ENCODE measurements around the gene ZNFX1. TPM values are rescaled to one million over a fixed set of nuclear protein-coding genes. Genes with fewer than 3 reads are reported as not detected.

The ZNFX1 gene
- total and polyA plus RNA-seq, 2 donors (not counting 1 experiment from before 2014, with no cell fraction given) = 10.3 to 37.9 TPM

DNA sequence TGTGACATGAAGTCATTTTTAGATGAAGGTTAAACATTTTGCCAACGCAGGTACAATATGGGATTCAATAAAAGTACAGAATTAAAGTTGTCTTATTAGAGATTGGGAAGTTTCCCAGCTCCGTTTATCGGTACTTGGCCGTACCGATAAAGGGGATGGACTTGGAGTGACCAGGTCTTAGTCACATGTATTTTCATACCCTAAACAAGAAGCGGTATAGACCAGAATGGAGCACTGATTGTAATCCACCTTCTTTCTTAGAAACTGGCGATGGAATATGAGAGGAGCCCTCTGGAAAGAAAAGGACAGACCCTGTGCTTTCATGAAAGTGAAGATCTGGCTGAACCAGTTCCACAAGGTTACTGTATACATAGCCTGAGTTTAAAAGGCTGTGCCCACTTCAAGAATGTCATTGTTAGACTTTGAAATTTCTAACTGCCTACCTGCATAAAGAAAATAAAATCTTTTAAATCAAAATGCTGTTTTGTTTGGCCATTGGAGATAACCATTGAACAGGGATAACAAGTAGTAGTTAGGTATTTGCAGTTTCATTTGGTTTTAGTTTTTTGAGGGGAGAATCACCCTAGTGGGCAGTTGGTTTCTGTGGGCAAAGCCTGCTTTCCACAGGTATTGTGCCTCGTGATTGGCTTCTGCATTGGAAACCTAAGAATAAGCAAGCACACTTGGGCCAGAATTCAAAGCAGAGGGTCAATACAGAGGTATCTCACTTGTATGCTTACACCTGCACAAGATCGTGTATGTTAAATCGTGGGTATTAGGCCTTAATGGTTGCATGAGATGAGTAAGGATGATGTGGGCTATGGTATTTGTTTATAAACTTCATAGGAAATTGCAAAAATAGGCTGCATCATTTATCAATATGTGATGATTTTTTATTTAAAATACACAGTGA is 11.2 kb upstream of the ZNFX1 start:
- Histone ChIP-seq H2AFZ (ENCODE audit: insufficient read depth, low read depth, low read length, poor library complexity, severe bottlenecking) (no peak overlapping the region), H3K36me3 (replicated peaks in 1 of 2; ENCODE audit: control extremely low read depth in 1 of 2, control insufficient read depth in 1 of 2, extremely low read depth in 1 of 2, insufficient read depth in 2 of 2, low read length in 1 of 2) (peaks cover 28 to 81% of the 10 kb centered on the region in 2 experiments), H3K27me3 (replicated peaks in 1 of 4; ENCODE audit: control extremely low read depth in 1 of 4, control insufficient read depth in 3 of 4, insufficient read depth in 4 of 4, low read length in 3 of 4) (no peaks in the 10 kb centered on the region), H3K79me2 (ENCODE audit: control insufficient read depth, insufficient read depth, low read length) (peaks cover 60% of the 10 kb centered on the region), H3K4me1 (ENCODE audit: control insufficient read depth in 2 of 2, insufficient read depth in 2 of 2, low read length in 2 of 2) (peaks cover 2 to 14% of the 10 kb centered on the region in 2 donors), H3K4me2 (replicated peaks; ENCODE audit: low read depth, low read length, poor library complexity, severe bottlenecking) (no peak overlapping the region), H3K27ac (ENCODE audit: low read length in 2 of 2) (no peak overlapping the region), H3K9ac (ENCODE audit: low read length) (no peak overlapping the region), H4K20me1 (ENCODE audit: control insufficient read depth, insufficient read depth, low read length, poor library complexity, severe bottlenecking) (peaks cover 68% of the 10 kb centered on the region), H3K4me3 (ENCODE audit: control extremely low read depth in 1 of 5, extremely low read depth in 1 of 5, insufficient read depth in 1 of 5, low read depth in 2 of 5, low read length in 4 of 5) (no peak overlapping the region), H3K9me3 (ENCODE audit: control extremely low read depth in 1 of 3, control insufficient read depth in 2 of 3, insufficient read depth in 1 of 3, low read length in 2 of 3) (peaks cover 5 to 47% (median 46%) of the 10 kb centered on the region in 3 donors)
- H3K27me3 Mint-ChIP-seq = no peaks in the 10 kb centered on the region
- peaks cover 26% of the 10 kb centered on the region for H3K9me3 Mint-ChIP-seq (ENCODE audit: insufficient read depth)
- ChIA-PET POLR2A (no interaction called here), CTCF (interaction anchor here (0.6 kb wide), 1 partner anchor 45 kb away, joined by 3 read pairs; no protein-coding TSS in a partner anchor)
- DNase-seq = no peak
- 92% methylated on average over 4 of the region's 10 CpGs for WGBS (ENCODE audit: insufficient coverage)
- H3K4me3 Mint-ChIP-seq = no peak overlapping the region
- TF ChIP-seq, protein P1, sequence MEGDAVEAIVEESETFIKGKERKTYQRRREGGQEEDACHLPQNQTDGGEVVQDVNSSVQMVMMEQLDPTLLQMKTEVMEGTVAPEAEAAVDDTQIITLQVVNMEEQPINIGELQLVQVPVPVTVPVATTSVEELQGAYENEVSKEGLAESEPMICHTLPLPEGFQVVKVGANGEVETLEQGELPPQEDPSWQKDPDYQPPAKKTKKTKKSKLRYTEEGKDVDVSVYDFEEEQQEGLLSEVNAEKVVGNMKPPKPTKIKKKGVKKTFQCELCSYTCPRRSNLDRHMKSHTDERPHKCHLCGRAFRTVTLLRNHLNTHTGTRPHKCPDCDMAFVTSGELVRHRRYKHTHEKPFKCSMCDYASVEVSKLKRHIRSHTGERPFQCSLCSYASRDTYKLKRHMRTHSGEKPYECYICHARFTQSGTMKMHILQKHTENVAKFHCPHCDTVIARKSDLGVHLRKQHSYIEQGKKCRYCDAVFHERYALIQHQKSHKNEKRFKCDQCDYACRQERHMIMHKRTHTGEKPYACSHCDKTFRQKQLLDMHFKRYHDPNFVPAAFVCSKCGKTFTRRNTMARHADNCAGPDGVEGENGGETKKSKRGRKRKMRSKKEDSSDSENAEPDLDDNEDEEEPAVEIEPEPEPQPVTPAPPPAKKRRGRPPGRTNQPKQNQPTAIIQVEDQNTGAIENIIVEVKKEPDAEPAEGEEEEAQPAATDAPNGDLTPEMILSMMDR (IDR thresholded peaks at IDR 0.05) = no peak
- TF ChIP-seq EZH2 (IDR thresholded peaks at IDR 0.05; ENCODE audit: borderline replicate concordance, insufficient read depth, low read depth, low read length, poor library complexity, severe bottlenecking) = no peak
- peak overlapping the region; percentile 50 for H3K27ac Mint-ChIP-seq
- peaks cover 32% of the 10 kb centered on the region for H3K4me1 Mint-ChIP-seq
- intact Hi-C loops (cut with micrococcal nuclease) = no loop called here
- ATAC-seq (ENCODE audit: low read depth) = no peak

DNA sequence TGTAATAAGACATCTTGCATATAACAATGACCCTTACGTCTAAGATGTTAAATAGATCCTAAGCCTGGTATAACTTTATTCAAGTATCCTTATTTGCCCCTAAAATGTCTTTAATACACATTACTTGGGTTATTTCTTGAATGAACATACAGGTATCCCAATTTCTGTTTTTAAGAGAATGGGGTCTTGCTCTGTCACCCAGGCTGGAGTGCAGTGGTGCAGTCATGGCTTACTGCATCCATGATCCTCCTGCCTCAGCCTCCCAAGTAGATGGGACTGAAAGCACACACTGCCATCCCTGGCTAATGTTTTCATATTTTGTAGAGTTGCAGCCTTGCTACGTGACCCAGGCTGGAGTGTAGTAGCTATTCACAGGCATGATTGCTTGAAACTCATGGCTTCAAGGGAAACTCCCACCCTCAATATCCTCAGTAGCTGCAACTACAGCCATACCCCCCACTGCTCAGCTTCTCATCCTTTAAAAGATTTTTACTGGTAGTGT is 10.4 kb upstream of the ZNFX1 start:
- CTCF ChIA-PET = interaction anchor here (0.6 kb wide), 1 partner anchor 44 kb away, joined by 3 read pairs; no protein-coding TSS in a partner anchor
- Histone ChIP-seq H3K27ac (ENCODE audit: low read length in 2 of 2) (no peak overlapping the region), H3K4me2 (replicated peaks; ENCODE audit: low read depth, low read length, poor library complexity, severe bottlenecking) (no peak overlapping the region), H3K9ac (ENCODE audit: low read length) (no peak overlapping the region), H2AFZ (ENCODE audit: insufficient read depth, low read depth, low read length, poor library complexity, severe bottlenecking) (no peak overlapping the region), H3K36me3 (replicated peaks in 1 of 2; ENCODE audit: control extremely low read depth in 1 of 2, control insufficient read depth in 1 of 2, extremely low read depth in 1 of 2, insufficient read depth in 2 of 2, low read length in 1 of 2) (peaks cover 28 to 88% of the 10 kb centered on the region in 2 experiments), H3K79me2 (ENCODE audit: control insufficient read depth, insufficient read depth, low read length) (peaks cover 68% of the 10 kb centered on the region), H3K4me1 (ENCODE audit: control insufficient read depth in 2 of 2, insufficient read depth in 2 of 2, low read length in 2 of 2) (peaks cover 9 to 21% of the 10 kb centered on the region in 2 donors), H4K20me1 (ENCODE audit: control insufficient read depth, insufficient read depth, low read length, poor library complexity, severe bottlenecking) (peaks cover 76% of the 10 kb centered on the region), H3K9me3 (ENCODE audit: control extremely low read depth in 1 of 3, control insufficient read depth in 2 of 3, insufficient read depth in 1 of 3, low read length in 2 of 3) (peaks cover 5 to 53% (median 46%) of the 10 kb centered on the region in 3 donors), H3K4me3 (ENCODE audit: control extremely low read depth in 1 of 5, extremely low read depth in 1 of 5, insufficient read depth in 1 of 5, low read depth in 2 of 5, low read length in 4 of 5) (no peak overlapping the region), H3K27me3 (replicated peaks in 1 of 4; ENCODE audit: control extremely low read depth in 1 of 4, control insufficient read depth in 3 of 4, insufficient read depth in 4 of 4, low read length in 3 of 4) (no peaks in the 10 kb centered on the region)
- ATAC-seq (ENCODE audit: low read depth) = no peak
- DNase-seq = no peak
- Mint-ChIP-seq H3K9me3 (ENCODE audit: insufficient read depth) (peaks cover 29% of the 10 kb centered on the region), H3K27ac (no peak overlapping the region), H3K27me3 (no peaks in the 10 kb centered on the region), H3K4me3 (no peak overlapping the region), H3K4me1 (peaks cover 39% of the 10 kb centered on the region)
- POLR2A ChIA-PET = no interaction called here
- TF ChIP-seq EZH2 (IDR thresholded peaks at IDR 0.05; ENCODE audit: borderline replicate concordance, insufficient read depth, low read depth, low read length, poor library complexity, severe bottlenecking) = no peak
- TF ChIP-seq, protein P1 (IDR thresholded peaks at IDR 0.05) = no peak
- intact Hi-C loops (cut with micrococcal nuclease) = no loop called here
- WGBS (ENCODE audit: insufficient coverage) = no CpG with 5 or more reads among the region's 2 CpGs

All from B cell (primary cell).